ENCODE results near the gene USP2.

Gene USP2

DNA sequence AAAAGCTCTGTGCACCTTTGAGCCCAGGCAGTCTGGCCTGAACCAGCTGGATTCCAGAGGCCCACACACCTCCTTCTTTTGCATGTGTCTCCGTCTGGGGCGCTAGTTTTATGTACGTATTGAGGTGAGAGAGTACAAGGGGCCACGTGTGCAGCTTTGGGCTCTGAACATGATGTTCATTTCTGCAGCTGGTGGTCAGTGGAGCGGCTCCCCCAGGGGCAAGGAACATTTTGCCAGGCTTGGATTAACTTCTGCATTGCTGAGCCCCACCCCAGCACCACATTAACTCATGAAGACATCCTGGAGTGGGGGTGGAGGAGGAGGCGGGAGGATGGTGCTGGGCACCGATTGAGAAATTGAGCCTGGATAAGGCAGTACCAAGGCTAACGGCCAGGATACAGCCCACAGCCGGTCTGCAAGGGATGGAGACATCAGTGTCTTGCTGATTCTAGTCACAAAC, 13.8 kb downstream of the USP2 start:
- FAIRE-seq (no peak), DNase-seq (ENCODE audit: insufficient read length, low spot score) (no peak)
- TF ChIP-seq PAX5 (IDR thresholded peaks at IDR 0.05; ENCODE audit: insufficient read depth, low read length, severe bottlenecking) (no peak), TAF1 (IDR thresholded peaks at IDR 0.05; ENCODE audit: low read depth, low read length) (no peak), POLR2A (IDR thresholded peaks at IDR 0.05; ENCODE audit: low read depth, low read length) (no peak), POU2F2 (IDR thresholded peaks at IDR 0.05; ENCODE audit: low read depth, low read length) (no peak), POLR2AphosphoS5 (IDR thresholded peaks at IDR 0.05; ENCODE audit: low read depth, low read length) (no peak), SPI1 (IDR thresholded peaks at IDR 0.05; ENCODE audit: low read depth, low read length) (no peak)

GRCh38 chr11:119366690-119367620, 14.5 kb downstream of the USP2 start:
- DNase-seq (ENCODE audit: insufficient read length, low spot score) (no peak), FAIRE-seq (no peak)
- TF ChIP-seq PAX5 (IDR thresholded peaks at IDR 0.05; ENCODE audit: insufficient read depth, low read length, severe bottlenecking) = no peak
- no peak for TF ChIP-seq POLR2A (IDR thresholded peaks at IDR 0.05; ENCODE audit: low read depth, low read length)
- no peak for TF ChIP-seq POLR2AphosphoS5 (IDR thresholded peaks at IDR 0.05; ENCODE audit: low read depth, low read length)
- TF ChIP-seq TAF1 (IDR thresholded peaks at IDR 0.05; ENCODE audit: low read depth, low read length) = no peak
- TF ChIP-seq SPI1 (IDR thresholded peaks at IDR 0.05; ENCODE audit: low read depth, low read length) = no peak
- no peak for TF ChIP-seq POU2F2 (IDR thresholded peaks at IDR 0.05; ENCODE audit: low read depth, low read length)

- no peak for DNase-seq (ENCODE audit: insufficient read length, low spot score)
- no peak for FAIRE-seq
Measured at GRCh38 chr11:119365071-119365591, 16.4 kb downstream of the USP2 start.

GRCh38 chr11:119363851-119364590, 17.5 kb downstream of the USP2 start:
- FAIRE-seq = no peak
- DNase-seq (ENCODE audit: insufficient read length, low spot score) = peak; percentile 63
- TF ChIP-seq POLR2AphosphoS5 (IDR thresholded peaks at IDR 0.05; ENCODE audit: low read depth, low read length) = no peak
- TF ChIP-seq PAX5 (IDR thresholded peaks at IDR 0.05; ENCODE audit: insufficient read depth, low read length, severe bottlenecking) = no peak
- TF ChIP-seq POU2F2 (IDR thresholded peaks at IDR 0.05; ENCODE audit: low read depth, low read length) = no peak
- no peak for TF ChIP-seq TAF1 (IDR thresholded peaks at IDR 0.05; ENCODE audit: low read depth, low read length)
- TF ChIP-seq POLR2A (IDR thresholded peaks at IDR 0.05; ENCODE audit: low read depth, low read length) = no peak

More at GRCh38 chr11:119365071-119365591, 16.4 kb downstream of the USP2 start:
- TF ChIP-seq SPI1 (IDR thresholded peaks at IDR 0.05; ENCODE audit: low read depth, low read length) = no peak
- TF ChIP-seq TAF1 (IDR thresholded peaks at IDR 0.05; ENCODE audit: low read depth, low read length) = no peak
- TF ChIP-seq POLR2A (IDR thresholded peaks at IDR 0.05; ENCODE audit: low read depth, low read length) = no peak
- TF ChIP-seq PAX5 (IDR thresholded peaks at IDR 0.05; ENCODE audit: insufficient read depth, low read length, severe bottlenecking) = no peak
- no peak for TF ChIP-seq POLR2AphosphoS5 (IDR thresholded peaks at IDR 0.05; ENCODE audit: low read depth, low read length)
- TF ChIP-seq POU2F2 (IDR thresholded peaks at IDR 0.05; ENCODE audit: low read depth, low read length) = no peak

GRCh38 chr11:119363081-119363850, 18.2 kb downstream of the USP2 start:
- DNase-seq (ENCODE audit: insufficient read length, low spot score) (no peak), FAIRE-seq (no peak)
- TF ChIP-seq PAX5 (IDR thresholded peaks at IDR 0.05; ENCODE audit: insufficient read depth, low read length, severe bottlenecking) = no peak
- TF ChIP-seq POLR2AphosphoS5 (IDR thresholded peaks at IDR 0.05; ENCODE audit: low read depth, low read length) = no peak
- no peak for TF ChIP-seq SPI1 (IDR thresholded peaks at IDR 0.05; ENCODE audit: low read depth, low read length)
- TF ChIP-seq POLR2A (IDR thresholded peaks at IDR 0.05; ENCODE audit: low read depth, low read length) = no peak
- TF ChIP-seq TAF1 (IDR thresholded peaks at IDR 0.05; ENCODE audit: low read depth, low read length) = no peak
- TF ChIP-seq POU2F2 (IDR thresholded peaks at IDR 0.05; ENCODE audit: low read depth, low read length) = no peak

DNA sequence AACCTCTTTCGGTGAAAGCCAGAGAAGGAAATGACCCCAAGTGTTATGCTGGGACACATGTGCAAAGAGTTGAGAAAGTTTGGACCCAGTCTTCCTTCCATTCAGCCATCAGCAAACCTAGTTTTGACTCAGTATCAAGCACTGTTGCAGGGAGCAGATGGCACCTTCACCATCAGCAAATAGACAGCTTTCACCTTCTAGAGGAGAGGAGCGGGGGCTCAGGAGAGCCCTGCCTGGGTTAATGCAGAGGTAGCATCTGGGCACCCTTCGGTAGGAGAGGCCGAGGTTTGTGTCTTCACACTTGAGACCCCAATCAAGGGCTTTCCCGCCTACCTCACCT, 18.8 kb downstream of the USP2 start:
- FAIRE-seq = no peak
- DNase-seq (ENCODE audit: insufficient read length, low spot score) = no peak
- no peak for TF ChIP-seq SPI1 (IDR thresholded peaks at IDR 0.05; ENCODE audit: low read depth, low read length)
- TF ChIP-seq POU2F2 (IDR thresholded peaks at IDR 0.05; ENCODE audit: low read depth, low read length) = no peak
- TF ChIP-seq TAF1 (IDR thresholded peaks at IDR 0.05; ENCODE audit: low read depth, low read length) = no peak
- TF ChIP-seq PAX5 (IDR thresholded peaks at IDR 0.05; ENCODE audit: insufficient read depth, low read length, severe bottlenecking) = no peak
- TF ChIP-seq POLR2AphosphoS5 (IDR thresholded peaks at IDR 0.05; ENCODE audit: low read depth, low read length) = no peak
- TF ChIP-seq POLR2A (IDR thresholded peaks at IDR 0.05; ENCODE audit: low read depth, low read length) = no peak

- no peak for FAIRE-seq
- TF ChIP-seq PAX5 (IDR thresholded peaks at IDR 0.05; ENCODE audit: insufficient read depth, low read length, severe bottlenecking) (no peak), POLR2AphosphoS5 (IDR thresholded peaks at IDR 0.05; ENCODE audit: low read depth, low read length) (no peak), TAF1 (IDR thresholded peaks at IDR 0.05; ENCODE audit: low read depth, low read length) (no peak), POU2F2 (IDR thresholded peaks at IDR 0.05; ENCODE audit: low read depth, low read length) (no peak), POLR2A (IDR thresholded peaks at IDR 0.05; ENCODE audit: low read depth, low read length) (no peak), SPI1 (IDR thresholded peaks at IDR 0.05; ENCODE audit: low read depth, low read length) (no peak)
- DNase-seq (ENCODE audit: insufficient read length, low spot score) = no peak
Measured at GRCh38 chr11:119361941-119362725, 19.4 kb downstream of the USP2 start.

Data from GM12891 (cell line).